NCI-H1092 (cell line): ENCODE measurements around the gene BLOC1S4.

ENCODE experiments used
- DNase-seq: peaks from one replicate; lab custom pipeline; 2025; lab: John Stamatoyannopoulos, UW

Gene BLOC1S4

GRCh38 chr4:6692379-6692778 lies 23.6 kb upstream of the BLOC1S4 start:
- DNase-seq = no peak

DNA sequence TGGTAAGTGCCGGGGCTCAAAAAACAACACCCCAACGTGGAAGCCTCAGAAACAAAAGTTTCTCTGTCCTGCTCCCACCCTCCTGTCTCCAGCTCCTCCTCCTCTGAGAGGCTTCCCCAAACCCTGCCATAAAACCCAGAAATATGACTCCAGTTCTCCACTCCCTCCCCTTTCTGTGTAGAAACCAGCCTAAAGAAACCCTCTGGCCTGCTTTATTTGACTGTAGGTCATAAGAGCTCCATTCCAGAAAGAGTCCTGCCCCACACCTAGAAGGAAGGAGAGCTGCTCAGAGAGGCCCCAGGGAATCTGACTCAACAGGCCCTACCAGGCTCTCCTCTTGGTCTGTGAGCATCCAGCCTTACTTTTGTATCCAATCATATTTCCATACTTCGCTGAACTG lies 23.2 kb upstream of the BLOC1S4 start:
- DNase-seq = no peak

- no peak for DNase-seq
Observed at GRCh38 chr4:6693231-6694176, 22.5 kb upstream of the BLOC1S4 start, which contains the start of gene S100P. Gene S100P, plus strand, starts transcription at chr4:6693878. Its CDS starts 55 bp downstream, at chr4:6693933.

DNA sequence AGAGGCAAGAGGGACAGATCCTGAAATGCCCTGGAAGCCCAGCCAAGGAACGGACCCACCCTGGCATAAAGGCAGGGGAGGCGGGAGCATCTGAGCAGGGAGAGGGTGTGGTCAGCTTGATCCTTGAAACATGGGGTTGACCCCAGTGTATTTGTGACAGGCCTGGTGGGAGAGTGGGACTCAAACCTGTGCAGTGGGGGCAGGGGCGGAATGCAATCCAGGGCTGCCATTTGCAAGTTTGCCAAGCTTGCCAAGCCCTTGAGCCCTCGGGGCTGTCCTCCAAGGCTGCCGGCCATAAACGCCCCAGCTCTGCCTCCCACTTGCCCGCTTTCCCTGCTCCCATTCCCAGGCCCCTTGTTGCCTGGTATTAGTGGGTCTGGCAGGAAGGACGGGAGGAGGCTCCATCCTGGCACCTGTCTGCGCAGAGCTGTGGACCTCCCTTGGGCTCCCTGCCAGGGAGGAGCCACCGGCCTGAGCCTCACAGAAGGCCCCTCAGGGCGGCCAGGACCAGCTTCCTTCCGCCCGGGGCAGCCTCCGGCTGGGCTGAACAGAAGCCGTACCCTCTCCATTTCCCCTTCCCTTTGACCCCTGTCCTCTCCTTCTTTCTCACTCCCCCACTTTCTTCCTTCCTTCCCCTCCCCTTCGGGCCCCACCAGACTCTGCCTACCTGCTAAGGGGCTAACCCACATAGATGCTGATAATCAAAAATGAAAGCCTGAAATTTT lies 21.6 kb upstream of the BLOC1S4 start:
- DNase-seq = no peak

GRCh38 chr4:6695660-6696610 lies 20.0 kb upstream of the BLOC1S4 start:
- no peak for DNase-seq

GRCh38 chr4:6696611-6697010 lies 19.4 kb upstream of the BLOC1S4 start:
- no peak for DNase-seq

DNA sequence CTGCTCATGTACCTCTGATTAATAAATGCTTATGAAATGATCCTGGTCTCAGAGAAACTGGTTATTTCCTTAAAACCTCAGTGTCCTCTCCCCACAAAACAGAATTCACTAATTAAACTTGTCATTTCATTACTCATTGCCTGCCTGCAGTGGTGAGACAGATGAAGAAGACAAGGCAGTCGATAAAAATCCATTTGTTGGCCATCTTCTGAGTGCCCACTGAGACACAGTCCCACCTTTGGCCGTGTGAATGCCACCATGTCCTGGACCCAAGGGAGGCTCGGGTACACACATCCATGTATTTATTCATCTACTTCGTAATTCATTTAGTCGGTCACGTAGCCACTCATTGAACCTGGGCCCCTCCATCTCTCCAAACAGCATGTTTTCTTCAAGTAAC lies 18.8 kb upstream of the BLOC1S4 start:
- no peak for DNase-seq

- DNase-seq = no peak
Observed at GRCh38 chr4:6699388-6699787, 16.6 kb upstream of the BLOC1S4 start.

- DNase-seq = no peak
Observed at GRCh38 chr4:6699903-6700302, 16.1 kb upstream of the BLOC1S4 start.

DNA sequence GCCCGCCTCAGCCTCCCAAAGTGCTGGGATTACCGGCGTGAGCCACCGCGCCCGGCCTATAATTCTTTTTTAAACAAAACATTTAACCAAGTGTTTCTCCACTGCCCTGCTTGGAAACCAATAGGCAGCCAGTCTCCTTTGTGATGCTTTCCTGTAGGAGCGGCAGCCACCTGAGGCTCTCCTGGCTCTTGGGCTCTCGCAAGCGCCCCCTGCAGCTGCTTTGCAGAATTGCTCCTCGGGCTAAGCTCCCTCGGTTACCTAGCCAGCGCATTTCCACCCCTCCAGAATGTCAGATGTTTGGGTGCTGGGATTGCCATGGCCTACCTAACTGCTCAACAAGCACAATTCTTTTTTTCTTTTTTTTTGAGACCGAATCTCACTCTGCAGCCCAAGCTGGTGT lies 14.6 kb upstream of the BLOC1S4 start:
- no peak for DNase-seq

DNA sequence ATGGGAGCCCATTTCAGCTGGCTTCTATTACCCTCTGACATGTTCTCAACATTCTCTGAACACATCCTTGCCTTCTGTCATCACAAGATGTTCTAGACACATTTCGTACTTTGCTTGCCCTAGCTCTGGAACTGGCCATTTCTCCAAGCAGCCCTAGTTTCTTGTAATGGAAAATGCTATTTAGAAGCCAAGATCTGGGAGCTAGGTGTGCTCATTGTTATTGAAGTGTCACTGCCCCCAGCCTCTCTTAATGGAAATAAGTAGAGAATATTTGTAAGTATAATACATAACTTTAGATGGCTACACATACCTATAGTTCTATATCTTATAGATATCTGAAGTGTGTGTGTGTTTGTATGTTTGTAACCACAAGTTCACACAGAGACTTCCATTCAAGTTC lies 13.2 kb upstream of the BLOC1S4 start:
- DNase-seq = no peak

GRCh38 chr4:6703786-6704185 lies 12.2 kb upstream of the BLOC1S4 start:
- DNase-seq = no peak

GRCh38 chr4:6705646-6706045 lies 10.3 kb upstream of the BLOC1S4 start:
- DNase-seq = no peak

DNA sequence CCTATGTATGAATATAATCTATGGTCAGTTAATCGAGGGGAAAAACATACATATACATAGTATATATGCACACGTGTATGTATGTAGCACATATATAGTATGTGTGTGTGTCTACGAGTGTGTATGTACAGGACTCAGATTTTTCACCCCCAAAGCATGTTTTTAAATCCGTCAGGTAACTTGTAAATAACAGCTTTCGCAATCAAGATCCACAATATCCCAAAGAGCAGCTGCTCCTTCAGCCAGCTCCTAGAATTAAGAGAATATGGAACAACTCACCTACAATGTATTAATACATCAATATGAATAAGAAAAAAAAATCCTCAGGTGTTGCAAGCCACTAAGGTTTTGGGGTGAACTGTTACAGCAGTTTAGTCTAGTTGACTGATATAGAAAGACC lies 9.8 kb upstream of the BLOC1S4 start:
- no peak for DNase-seq

GRCh38 chr4:6709230-6710114 lies 6.5 kb upstream of the BLOC1S4 start, which contains the start of gene MRFAP1L1:
Gene MRFAP1L1, minus strand, starts transcription at chr4:6709865. Its CDS starts 236 bp downstream, at chr4:6709629.
- peak; percentile 96 for DNase-seq

GRCh38 chr4:6710282-6710681 lies 5.7 kb upstream of the BLOC1S4 start:
- DNase-seq = no peak

DNA sequence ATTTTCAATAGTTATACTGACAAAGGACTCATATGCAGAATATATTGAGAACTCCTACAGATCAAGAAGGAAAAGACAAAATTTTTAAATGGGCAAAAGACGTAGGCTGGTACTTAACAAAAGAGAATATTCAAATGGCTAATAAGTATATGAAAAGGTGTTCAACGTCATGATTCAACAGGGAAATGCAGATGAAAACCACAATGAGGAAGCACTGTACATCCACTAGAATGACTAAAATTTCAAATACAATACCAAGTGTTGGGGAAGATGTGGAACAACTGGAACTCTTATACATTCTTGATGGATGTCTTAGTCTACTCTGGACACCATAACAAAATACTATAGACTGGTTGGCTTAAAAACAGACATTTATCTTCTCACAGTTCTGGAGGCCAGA lies 5.0 kb upstream of the BLOC1S4 start:
- DNase-seq = no peak

DNA sequence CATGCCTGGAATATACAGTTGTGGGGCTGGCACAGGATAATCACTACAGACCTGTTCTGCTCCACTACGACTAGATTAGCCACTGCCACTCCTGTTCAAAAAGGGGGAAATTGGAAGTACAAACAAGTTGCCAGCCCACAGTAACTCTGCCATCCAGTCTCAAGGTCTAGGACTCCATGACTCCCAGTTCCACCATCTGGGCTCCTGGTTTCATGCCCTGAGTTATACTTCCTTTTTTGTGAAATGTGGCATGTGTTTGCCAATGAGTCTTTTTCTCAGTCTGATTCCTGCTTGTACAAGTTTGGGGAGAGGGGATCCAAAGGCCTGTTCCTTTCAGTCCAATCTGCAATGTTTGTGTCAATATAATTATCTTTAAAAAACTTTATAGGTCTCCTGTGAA lies 1.0 kb upstream of the BLOC1S4 start:
- DNase-seq = no peak

- no peak for DNase-seq
Observed at GRCh38 chr4:6715704-6716017, 313 bp upstream of the BLOC1S4 start.

- DNase-seq = no peak
Observed at GRCh38 chr4:6716958-6717655, 1.1 kb downstream of the BLOC1S4 start.
